Osteocyte (in vitro differentiated cells): ENCODE results near the gene PHF21B. TPM values are rescaled to one million over a fixed set of nuclear protein-coding genes. Genes with fewer than 3 reads are reported as not detected.
"Not testable (repeated sequence)": the region's sequence is repeated elsewhere in the genome, so short reads cannot be mapped to it uniquely, and the experiment has no call there.

Experiments
- DNase-seq: peaks from one replicate; pipeline ENCODE4 v3.0.0; 2021; ENCODE audit warnings: mixed read lengths; ENCODE audit not compliant: unreplicated experiment; ENCODE audit errors: extremely low spot score
- H3K27ac Mint-ChIP-seq: one replicate; pipeline ENCODE4 v1.8.0; 2021; ENCODE audit warnings: mild to moderate bottlenecking, mixed read lengths; ENCODE audit not compliant: unreplicated experiment
- H3K27me3 Mint-ChIP-seq: one replicate; pipeline ENCODE4 v1.8.0; 2021; ENCODE audit warnings: mixed read lengths; ENCODE audit not compliant: unreplicated experiment
- H3K36me3 Mint-ChIP-seq: one replicate; pipeline ENCODE4 v1.8.0; 2021; ENCODE audit warnings: mixed read lengths; ENCODE audit not compliant: unreplicated experiment
- H3K4me1 Mint-ChIP-seq: one replicate; pipeline ENCODE4 v1.8.0; 2021; ENCODE audit warnings: mixed read lengths; ENCODE audit not compliant: unreplicated experiment
- H3K4me3 Mint-ChIP-seq: one replicate; pipeline ENCODE4 v1.8.0; 2021; ENCODE audit warnings: mild to moderate bottlenecking, moderate library complexity, mixed read lengths; ENCODE audit not compliant: unreplicated experiment
- H3K9me3 Mint-ChIP-seq: one replicate; pipeline ENCODE4 v1.8.0; 2021; ENCODE audit warnings: mixed read lengths; ENCODE audit not compliant: unreplicated experiment
- total RNA-seq: library from RNA; stranded (reverse); gene quantifications from 2 replicates; pipeline ENCODE4 v1.2.1, GENCODE V29; 2021
- TF ChIP-seq, protein P1 (sequence below): fragments of 200-600 bp; sonication (generic); IDR thresholded peaks from 2 replicates; pipeline ENCODE4 v1.5.0; 2021; ENCODE audit warnings: antibody characterized with exemption, mild to moderate bottlenecking, moderate library complexity

Gene PHF21B
- total RNA-seq, 1 donor from 2014 or later, result 0.54 TPM

DNA sequence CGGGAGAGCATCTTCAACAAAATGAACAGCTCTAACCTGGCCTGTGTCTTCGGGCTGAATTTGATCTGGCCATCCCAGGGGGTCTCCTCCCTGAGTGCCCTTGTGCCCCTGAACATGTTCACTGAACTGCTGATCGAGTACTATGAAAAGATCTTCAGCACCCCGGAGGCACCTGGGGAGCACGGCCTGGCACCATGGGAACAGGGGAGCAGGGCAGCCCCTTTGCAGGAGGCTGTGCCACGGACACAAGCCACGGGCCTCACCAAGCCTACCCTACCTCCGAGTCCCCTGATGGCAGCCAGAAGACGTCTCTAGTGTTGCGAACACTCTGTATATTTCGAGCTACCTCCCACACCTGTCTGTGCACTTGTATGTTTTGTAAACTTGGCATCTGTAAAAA lies 147.5 kb downstream of the PHF21B start:
- no peak for DNase-seq
- Mint-ChIP-seq H3K4me1 (no peaks in the 10 kb centered on the region), H3K36me3 (no peaks in the 10 kb centered on the region), H3K27ac (no peak overlapping the region), H3K4me3 (no peak overlapping the region), H3K27me3 (no peaks in the 10 kb centered on the region), H3K9me3 (no peaks in the 10 kb centered on the region)
- TF ChIP-seq, protein P1, sequence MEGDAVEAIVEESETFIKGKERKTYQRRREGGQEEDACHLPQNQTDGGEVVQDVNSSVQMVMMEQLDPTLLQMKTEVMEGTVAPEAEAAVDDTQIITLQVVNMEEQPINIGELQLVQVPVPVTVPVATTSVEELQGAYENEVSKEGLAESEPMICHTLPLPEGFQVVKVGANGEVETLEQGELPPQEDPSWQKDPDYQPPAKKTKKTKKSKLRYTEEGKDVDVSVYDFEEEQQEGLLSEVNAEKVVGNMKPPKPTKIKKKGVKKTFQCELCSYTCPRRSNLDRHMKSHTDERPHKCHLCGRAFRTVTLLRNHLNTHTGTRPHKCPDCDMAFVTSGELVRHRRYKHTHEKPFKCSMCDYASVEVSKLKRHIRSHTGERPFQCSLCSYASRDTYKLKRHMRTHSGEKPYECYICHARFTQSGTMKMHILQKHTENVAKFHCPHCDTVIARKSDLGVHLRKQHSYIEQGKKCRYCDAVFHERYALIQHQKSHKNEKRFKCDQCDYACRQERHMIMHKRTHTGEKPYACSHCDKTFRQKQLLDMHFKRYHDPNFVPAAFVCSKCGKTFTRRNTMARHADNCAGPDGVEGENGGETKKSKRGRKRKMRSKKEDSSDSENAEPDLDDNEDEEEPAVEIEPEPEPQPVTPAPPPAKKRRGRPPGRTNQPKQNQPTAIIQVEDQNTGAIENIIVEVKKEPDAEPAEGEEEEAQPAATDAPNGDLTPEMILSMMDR, result no peak

DNA sequence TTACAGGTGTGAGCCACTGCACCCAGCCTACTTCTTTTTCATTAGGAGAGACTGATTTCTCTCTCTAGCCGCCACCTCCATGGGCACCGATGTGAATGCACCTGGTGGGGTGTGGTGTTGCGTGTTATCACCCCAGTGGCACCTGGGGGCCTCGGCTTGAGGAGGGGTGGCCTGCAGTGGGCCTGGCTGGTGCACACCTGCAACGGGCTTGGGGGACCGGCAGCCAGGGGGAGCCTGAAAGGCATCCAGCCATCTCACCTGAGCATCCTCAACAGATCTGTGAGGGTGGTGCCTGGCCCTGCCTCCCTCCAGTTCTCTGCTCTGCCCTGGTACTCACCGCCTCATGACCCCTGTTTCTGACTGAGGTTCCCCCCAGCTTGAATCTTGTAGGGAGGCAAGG lies 148.6 kb downstream of the PHF21B start:
- Mint-ChIP-seq H3K9me3 (no peaks in the 10 kb centered on the region), H3K27ac (no peak overlapping the region), H3K27me3 (no peaks in the 10 kb centered on the region), H3K4me1 (no peaks in the 10 kb centered on the region), H3K36me3 (no peaks in the 10 kb centered on the region), H3K4me3 (no peak overlapping the region)
- DNase-seq, result no peak
- TF ChIP-seq, protein P1, result no peak

DNA sequence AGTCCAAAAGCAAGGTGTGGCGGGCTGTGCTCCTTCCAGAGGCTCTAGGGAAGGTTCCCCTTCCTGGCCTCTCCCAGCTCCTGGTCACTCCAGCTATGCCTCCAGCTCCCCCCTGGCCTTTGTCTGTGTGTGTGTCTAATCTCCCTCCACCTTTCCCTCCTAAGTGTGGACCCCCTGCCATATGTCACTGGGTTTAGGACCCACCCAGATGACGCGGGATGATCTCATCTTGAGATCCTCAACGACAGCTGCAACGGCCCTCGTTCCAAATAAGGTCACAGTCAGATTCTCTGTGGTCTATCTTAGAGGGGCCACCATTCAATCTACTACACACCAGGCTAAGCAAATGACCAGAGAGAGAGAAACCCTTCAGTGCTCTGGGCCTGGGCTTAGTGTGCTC lies 149.5 kb downstream of the PHF21B start:
- H3K36me3 Mint-ChIP-seq, result no peaks in the 10 kb centered on the region
- H3K9me3 Mint-ChIP-seq, result no peaks in the 10 kb centered on the region
- H3K27ac Mint-ChIP-seq, result no peak overlapping the region
- DNase-seq, result no peak
- TF ChIP-seq, protein P1, result no peak
- no peaks in the 10 kb centered on the region for H3K4me1 Mint-ChIP-seq
- H3K27me3 Mint-ChIP-seq, result no peaks in the 10 kb centered on the region
- H3K4me3 Mint-ChIP-seq, result no peak overlapping the region

DNA sequence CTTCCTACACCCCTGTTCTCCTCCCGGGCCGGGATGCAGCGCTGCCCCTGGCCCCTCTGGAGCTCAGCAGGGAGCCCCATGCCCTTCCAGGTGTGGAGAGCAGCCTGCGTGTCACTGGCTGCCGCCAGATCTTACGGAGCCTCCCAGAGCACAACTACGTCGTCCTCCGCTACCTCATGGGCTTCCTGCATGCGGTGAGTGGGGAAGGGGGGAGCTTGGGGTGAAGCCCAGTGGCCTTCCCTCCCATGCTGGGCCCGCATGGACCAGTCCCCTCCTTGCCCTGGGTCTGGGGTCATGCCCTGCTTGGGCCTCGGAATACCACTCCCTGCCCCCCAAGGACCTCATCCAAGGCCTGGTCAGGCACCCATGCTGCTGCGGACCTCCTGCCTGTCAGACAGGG lies 150.2 kb downstream of the PHF21B start:
- H3K9me3 Mint-ChIP-seq, result no peaks in the 10 kb centered on the region
- no peaks in the 10 kb centered on the region for H3K27me3 Mint-ChIP-seq

DNA sequence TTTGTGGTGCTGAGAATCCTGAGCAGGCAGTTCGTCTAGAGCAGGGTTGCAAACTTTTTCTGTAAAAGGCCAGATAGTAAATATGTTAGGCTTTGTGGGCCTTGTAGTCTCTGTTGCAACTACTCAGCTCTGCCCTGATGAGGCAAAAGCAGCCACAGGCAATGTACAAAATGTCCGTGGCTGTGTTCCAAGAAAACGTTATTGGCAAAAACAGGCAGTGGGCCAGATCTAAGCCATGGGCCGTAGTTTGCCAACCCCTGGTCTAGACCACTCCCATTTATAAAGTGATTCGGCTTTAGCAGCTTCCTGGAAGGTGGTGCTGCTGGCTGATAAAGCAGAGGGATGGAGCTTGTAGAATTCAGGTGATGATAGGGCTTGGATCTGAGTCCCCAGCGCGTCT lies 151.0 kb downstream of the PHF21B start:
- H3K4me1 Mint-ChIP-seq, H3K4me3 Mint-ChIP-seq, H3K27ac Mint-ChIP-seq, H3K36me3 Mint-ChIP-seq, DNase-seq, H3K9me3 Mint-ChIP-seq, H3K27me3 Mint-ChIP-seq: not testable (repeated sequence)

More for the DNA sequence above, 150.2 kb downstream of the PHF21B start:
- DNase-seq, result no peak
- H3K36me3 Mint-ChIP-seq, result no peaks in the 10 kb centered on the region
- H3K4me1 Mint-ChIP-seq, result no peaks in the 10 kb centered on the region
- H3K27ac Mint-ChIP-seq, result no peak overlapping the region
- TF ChIP-seq, protein P1, result no peak
- no peak overlapping the region for H3K4me3 Mint-ChIP-seq

- Mint-ChIP-seq H3K4me1 (no peaks in the 10 kb centered on the region), H3K4me3 (no peak overlapping the region), H3K36me3 (no peaks in the 10 kb centered on the region), H3K9me3 (no peaks in the 10 kb centered on the region), H3K27me3 (no peaks in the 10 kb centered on the region), H3K27ac (no peak overlapping the region)
- DNase-seq, result no peak
- TF ChIP-seq, protein P1, result no peak
Observed at GRCh38 chr22:44855855-44856254, 153.9 kb downstream of the PHF21B start.

GRCh38 chr22:44854641-44855040 lies 155.2 kb downstream of the PHF21B start:
- not testable (repeated sequence) for H3K27ac Mint-ChIP-seq, H3K36me3 Mint-ChIP-seq, DNase-seq, H3K4me3 Mint-ChIP-seq, H3K27me3 Mint-ChIP-seq, H3K9me3 Mint-ChIP-seq, H3K4me1 Mint-ChIP-seq
